ENCODE data around the gene TMED4. TPM values are rescaled to one million over a fixed set of nuclear protein-coding genes. Genes with fewer than 3 reads are reported as not detected.
A peak's percentile ranks its signal among the peaks of the same experiment; 100 is the strongest.

TMED4 gene
- total RNA-seq, 1 experiment from 2014 or later, result 67.3 TPM

DNA sequence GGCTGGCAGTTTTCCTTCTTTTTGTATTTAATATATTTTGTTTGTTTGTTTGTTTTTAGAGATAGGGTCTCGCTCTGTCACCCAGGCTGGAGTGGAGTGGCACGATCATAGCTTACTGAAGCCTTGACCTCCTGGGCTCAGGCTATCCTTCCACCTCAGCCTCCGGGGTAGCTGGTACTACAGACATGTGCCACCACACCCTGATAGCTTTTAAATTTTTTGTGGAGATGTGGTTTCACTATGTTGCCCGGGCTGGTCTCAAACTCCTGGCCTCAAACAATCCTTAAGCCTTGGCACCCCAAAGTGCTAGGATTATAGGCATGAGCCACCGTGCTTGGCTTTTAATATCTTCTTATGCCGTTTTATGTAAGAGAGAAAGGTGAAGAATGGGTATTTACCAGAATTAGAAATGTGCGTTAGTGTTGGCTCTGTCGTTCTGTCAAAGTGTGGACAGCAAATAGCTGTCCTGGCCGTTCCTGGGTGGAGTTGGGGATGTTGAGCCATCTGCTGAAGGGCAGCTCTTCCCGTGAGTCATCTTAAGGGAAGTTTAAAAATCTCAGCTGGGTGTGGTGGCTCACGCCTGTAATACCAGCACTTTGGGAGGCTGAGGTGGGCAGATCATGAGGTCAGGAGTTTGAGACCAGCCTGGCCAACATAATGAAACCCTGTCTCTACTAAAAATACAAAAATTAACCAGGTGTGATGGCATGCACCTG lies 39.2 kb upstream of the TMED4 start:
- ATAC-seq, result peak; percentile 85
- TF ChIP-seq SIN3A (IDR thresholded peaks at IDR 0.05; ENCODE audit: low read depth) (peak; percentile 38; the same call in 1 of the 2 replicates), CEBPB (IDR thresholded peaks at IDR 0.05; ENCODE audit: low read depth) (peak; percentile 58; the same call in 1 of the 2 replicates), TCF7L2 (IDR thresholded peaks at IDR 0.05; ENCODE audit: borderline replicate concordance, extremely low read depth, insufficient read depth, insufficient read length) (no peak), CTCF (IDR thresholded peaks at IDR 0.05 in 2 of 3, conservative IDR thresholded peaks at IDR 0.05 in 1 of 3; ENCODE audit: borderline replicate concordance in 1 of 3, insufficient read depth in 1 of 3, low read depth in 2 of 3, low read length in 2 of 3) (no peak), YY1 (IDR thresholded peaks at IDR 0.05; ENCODE audit: extremely low read depth, insufficient replicate concordance, low read depth, low read length) (no peak), RAD21 (IDR thresholded peaks at IDR 0.05; ENCODE audit: low read depth) (0 out of 2 replicates have a peak, but pooled peaks have one; percentile 16), SRF (IDR thresholded peaks at IDR 0.05; ENCODE audit: low read depth) (no peak), FOSL1 (IDR thresholded peaks at IDR 0.05; ENCODE audit: low read depth) (peak; percentile 67), EZH2phosphoT487 (IDR thresholded peaks at IDR 0.05; ENCODE audit: borderline replicate concordance) (no peak), SP1 (IDR thresholded peaks at IDR 0.05; ENCODE audit: low read depth) (peak; percentile 55), ELF1 (IDR thresholded peaks at IDR 0.05; ENCODE audit: borderline replicate concordance, low read depth) (no peak), EGR1 (IDR thresholded peaks at IDR 0.05; ENCODE audit: low read depth) (no peak), CBX3 (IDR thresholded peaks at IDR 0.05; ENCODE audit: low read depth) (peak; percentile 91), EZH2 (IDR thresholded peaks at IDR 0.05) (no peak), JUND (IDR thresholded peaks at IDR 0.05) (peak; percentile 71), ZNF274 (IDR thresholded peaks at IDR 0.05; ENCODE audit: low read depth, low read length) (no peak)
- TF ChIP-seq, protein P1, sequence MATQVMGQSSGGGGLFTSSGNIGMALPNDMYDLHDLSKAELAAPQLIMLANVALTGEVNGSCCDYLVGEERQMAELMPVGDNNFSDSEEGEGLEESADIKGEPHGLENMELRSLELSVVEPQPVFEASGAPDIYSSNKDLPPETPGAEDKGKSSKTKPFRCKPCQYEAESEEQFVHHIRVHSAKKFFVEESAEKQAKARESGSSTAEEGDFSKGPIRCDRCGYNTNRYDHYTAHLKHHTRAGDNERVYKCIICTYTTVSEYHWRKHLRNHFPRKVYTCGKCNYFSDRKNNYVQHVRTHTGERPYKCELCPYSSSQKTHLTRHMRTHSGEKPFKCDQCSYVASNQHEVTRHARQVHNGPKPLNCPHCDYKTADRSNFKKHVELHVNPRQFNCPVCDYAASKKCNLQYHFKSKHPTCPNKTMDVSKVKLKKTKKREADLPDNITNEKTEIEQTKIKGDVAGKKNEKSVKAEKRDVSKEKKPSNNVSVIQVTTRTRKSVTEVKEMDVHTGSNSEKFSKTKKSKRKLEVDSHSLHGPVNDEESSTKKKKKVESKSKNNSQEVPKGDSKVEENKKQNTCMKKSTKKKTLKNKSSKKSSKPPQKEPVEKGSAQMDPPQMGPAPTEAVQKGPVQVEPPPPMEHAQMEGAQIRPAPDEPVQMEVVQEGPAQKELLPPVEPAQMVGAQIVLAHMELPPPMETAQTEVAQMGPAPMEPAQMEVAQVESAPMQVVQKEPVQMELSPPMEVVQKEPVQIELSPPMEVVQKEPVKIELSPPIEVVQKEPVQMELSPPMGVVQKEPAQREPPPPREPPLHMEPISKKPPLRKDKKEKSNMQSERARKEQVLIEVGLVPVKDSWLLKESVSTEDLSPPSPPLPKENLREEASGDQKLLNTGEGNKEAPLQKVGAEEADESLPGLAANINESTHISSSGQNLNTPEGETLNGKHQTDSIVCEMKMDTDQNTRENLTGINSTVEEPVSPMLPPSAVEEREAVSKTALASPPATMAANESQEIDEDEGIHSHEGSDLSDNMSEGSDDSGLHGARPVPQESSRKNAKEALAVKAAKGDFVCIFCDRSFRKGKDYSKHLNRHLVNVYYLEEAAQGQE (IDR thresholded peaks at IDR 0.05; ENCODE audit: low read depth), result no peak
- TF ChIP-seq, protein P2, sequence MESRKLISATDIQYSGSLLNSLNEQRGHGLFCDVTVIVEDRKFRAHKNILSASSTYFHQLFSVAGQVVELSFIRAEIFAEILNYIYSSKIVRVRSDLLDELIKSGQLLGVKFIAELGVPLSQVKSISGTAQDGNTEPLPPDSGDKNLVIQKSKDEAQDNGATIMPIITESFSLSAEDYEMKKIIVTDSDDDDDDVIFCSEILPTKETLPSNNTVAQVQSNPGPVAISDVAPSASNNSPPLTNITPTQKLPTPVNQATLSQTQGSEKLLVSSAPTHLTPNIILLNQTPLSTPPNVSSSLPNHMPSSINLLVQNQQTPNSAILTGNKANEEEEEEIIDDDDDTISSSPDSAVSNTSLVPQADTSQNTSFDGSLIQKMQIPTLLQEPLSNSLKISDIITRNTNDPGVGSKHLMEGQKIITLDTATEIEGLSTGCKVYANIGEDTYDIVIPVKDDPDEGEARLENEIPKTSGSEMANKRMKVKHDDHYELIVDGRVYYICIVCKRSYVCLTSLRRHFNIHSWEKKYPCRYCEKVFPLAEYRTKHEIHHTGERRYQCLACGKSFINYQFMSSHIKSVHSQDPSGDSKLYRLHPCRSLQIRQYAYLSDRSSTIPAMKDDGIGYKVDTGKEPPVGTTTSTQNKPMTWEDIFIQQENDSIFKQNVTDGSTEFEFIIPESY (IDR thresholded peaks at IDR 0.05; ENCODE audit: extremely low read depth, insufficient replicate concordance, low read length), result no peak
- TF ChIP-seq, protein P3, sequence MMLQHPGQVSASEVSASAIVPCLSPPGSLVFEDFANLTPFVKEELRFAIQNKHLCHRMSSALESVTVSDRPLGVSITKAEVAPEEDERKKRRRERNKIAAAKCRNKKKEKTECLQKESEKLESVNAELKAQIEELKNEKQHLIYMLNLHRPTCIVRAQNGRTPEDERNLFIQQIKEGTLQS (IDR thresholded peaks at IDR 0.05), result no peak

More for the DNA sequence above, 39.2 kb upstream of the TMED4 start:
- BruUV-seq (replicated peaks), result no TSS peak
- ChIA-PET POLR2A (interaction anchor here (0.9 to 1.5 kb wide), 3 partner anchors 14 to 17 kb away, joined by 3 to 6 read pairs (median 3); partner anchors contain the start of gene OGDH), RAD21 (ENCODE audit: low non-redundant PET in 1 of 2, low total read pairs in 2 of 2, uncharacterized antibody in 2 of 2, unreplicated experiment in 2 of 2) (no interaction called here), CTCF (interaction anchor here (1.3 kb wide), 1 partner anchor 18 kb away, joined by 4 read pairs; no protein-coding TSS in a partner anchor)
- H3K27me3 ChIP-seq (ENCODE audit: insufficient read depth, low read length), result no peaks in the 10 kb centered on the region
- H3K4me3 ChIP-seq (replicated peaks in 1 of 2; ENCODE audit: low read depth in 1 of 2, low read length in 2 of 2), result peak overlapping the region in 1 of 2 experiments; percentile 46; a peak in 3 of 4 replicates
- H3K36me3 ChIP-seq (ENCODE audit: control insufficient read depth in 1 of 2, insufficient read depth in 2 of 2, low read length in 2 of 2), result peaks cover 0 to 11% of the 10 kb centered on the region in 2 experiments; a peak in 2 of 4 replicates
- H3K4me2 ChIP-seq (ENCODE audit: low read length), result peak overlapping the region; percentile 70
- H3K9me2 ChIP-seq (ENCODE audit: insufficient read depth), result no peaks in the 10 kb centered on the region
- H4K20me1 ChIP-seq (ENCODE audit: insufficient read depth), result no peaks in the 10 kb centered on the region
- DNase-seq (ENCODE audit: low read depth, low spot score), result peak; percentile 56
- H3K4me1 ChIP-seq (ENCODE audit: control insufficient read depth in 1 of 2, insufficient read depth in 2 of 2, low read length in 2 of 2), result peaks cover 24 to 61% of the 10 kb centered on the region in 2 experiments
- peaks cover 87% of the 10 kb centered on the region for H3K79me2 ChIP-seq (ENCODE audit: insufficient read depth, low read length)
- H3K9me3 ChIP-seq (ENCODE audit: control insufficient read depth in 1 of 2, insufficient read depth in 1 of 2, low read depth in 1 of 2, low read length in 2 of 2), result no peaks in the 10 kb centered on the region
- intact Hi-C loops (cut with micrococcal nuclease), result no loop called here
- H3K27ac ChIP-seq (ENCODE audit: low read depth, low read length), result no peak overlapping the region
- no peak overlapping the region for H2AFZ ChIP-seq (ENCODE audit: low read depth, low read length, poor library complexity, severe bottlenecking)
- peak overlapping the region; percentile 42 for H3K9ac ChIP-seq (ENCODE audit: low read length)
